OCI-LY7 (cell line): ENCODE measurements around the gene RBM6.

Source experiments
- EZH2phosphoT487 ChIP-seq: fragments of 200-600 bp; sonication (generic); IDR thresholded peaks from 2 replicates; pipeline ENCODE4 v1.6.1; 2018; ENCODE audit warnings: low read depth, borderline replicate concordance, mild to moderate bottlenecking, mixed run types, antibody characterized with exemption, low read length, moderate library complexity, mixed read lengths
- TF ChIP-seq, protein P1 (sequence below): fragments of 200-600 bp; sonication (generic); conservative IDR thresholded peaks from 2 replicates; pipeline ENCODE4 v1.5.1; 2014; ENCODE audit warnings: mild to moderate bottlenecking, antibody characterized with exemption, low read length, moderate library complexity, mixed read lengths

DNA sequence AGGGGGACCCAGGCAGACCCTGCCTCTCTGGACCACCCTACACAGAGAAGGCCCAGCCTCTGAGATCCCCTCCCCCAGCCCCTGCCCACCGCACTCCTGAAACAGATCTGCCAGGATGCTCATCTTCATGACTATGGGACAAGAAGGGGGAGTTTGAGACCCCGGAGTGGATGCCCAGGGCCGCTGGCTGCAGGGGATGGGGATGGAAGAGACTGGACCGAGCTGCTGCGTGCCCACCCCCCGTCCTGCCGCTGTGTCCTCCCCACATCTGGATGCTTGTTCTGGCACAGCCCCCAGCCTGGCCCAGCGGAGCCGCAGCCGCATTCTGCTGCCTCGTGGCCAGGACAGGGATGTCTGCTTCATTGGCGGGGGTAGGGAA lies 184.8 kb downstream of the RBM6 start:
- TF ChIP-seq, protein P1, sequence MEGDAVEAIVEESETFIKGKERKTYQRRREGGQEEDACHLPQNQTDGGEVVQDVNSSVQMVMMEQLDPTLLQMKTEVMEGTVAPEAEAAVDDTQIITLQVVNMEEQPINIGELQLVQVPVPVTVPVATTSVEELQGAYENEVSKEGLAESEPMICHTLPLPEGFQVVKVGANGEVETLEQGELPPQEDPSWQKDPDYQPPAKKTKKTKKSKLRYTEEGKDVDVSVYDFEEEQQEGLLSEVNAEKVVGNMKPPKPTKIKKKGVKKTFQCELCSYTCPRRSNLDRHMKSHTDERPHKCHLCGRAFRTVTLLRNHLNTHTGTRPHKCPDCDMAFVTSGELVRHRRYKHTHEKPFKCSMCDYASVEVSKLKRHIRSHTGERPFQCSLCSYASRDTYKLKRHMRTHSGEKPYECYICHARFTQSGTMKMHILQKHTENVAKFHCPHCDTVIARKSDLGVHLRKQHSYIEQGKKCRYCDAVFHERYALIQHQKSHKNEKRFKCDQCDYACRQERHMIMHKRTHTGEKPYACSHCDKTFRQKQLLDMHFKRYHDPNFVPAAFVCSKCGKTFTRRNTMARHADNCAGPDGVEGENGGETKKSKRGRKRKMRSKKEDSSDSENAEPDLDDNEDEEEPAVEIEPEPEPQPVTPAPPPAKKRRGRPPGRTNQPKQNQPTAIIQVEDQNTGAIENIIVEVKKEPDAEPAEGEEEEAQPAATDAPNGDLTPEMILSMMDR = no peak
- TF ChIP-seq EZH2phosphoT487 = no peak
